ENCODE data around the gene OR8A1. TPM values are rescaled to one million over a fixed set of nuclear protein-coding genes. Genes with fewer than 3 reads are reported as not detected.

The OR8A1 gene
- total RNA-seq, 1 donor from 2014 or later: not detected

DNA sequence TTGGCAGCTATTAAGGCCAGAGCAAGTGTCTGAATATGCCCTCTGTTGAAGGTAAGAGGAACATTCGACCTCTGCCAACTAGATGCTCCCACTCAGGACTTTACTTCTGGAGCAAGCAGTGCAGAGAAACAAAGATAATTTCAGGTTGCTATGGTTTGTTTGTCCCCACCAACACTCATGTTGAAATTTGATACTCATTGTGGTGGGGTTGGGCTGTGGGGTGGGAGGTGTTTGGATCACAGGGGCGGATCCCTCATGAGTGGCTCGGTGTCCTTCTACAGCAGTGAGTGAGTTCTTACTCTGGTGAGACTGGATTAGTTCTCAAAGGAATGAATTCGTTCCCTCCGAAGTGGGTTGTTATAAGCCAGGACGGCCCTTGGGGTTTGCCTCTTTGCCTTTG, 12.0 kb downstream of the OR8A1 start:
- Histone ChIP-seq H3K36me3 (ENCODE audit: control insufficient read depth, insufficient read depth, low read length) (no peaks in the 10 kb centered on the region), H3K27me3 (ENCODE audit: control insufficient read depth, insufficient read depth, low read length) (no peaks in the 10 kb centered on the region), H3K4me3 (ENCODE audit: low read depth, low read length) (no peak overlapping the region)
- TF ChIP-seq, protein P1, sequence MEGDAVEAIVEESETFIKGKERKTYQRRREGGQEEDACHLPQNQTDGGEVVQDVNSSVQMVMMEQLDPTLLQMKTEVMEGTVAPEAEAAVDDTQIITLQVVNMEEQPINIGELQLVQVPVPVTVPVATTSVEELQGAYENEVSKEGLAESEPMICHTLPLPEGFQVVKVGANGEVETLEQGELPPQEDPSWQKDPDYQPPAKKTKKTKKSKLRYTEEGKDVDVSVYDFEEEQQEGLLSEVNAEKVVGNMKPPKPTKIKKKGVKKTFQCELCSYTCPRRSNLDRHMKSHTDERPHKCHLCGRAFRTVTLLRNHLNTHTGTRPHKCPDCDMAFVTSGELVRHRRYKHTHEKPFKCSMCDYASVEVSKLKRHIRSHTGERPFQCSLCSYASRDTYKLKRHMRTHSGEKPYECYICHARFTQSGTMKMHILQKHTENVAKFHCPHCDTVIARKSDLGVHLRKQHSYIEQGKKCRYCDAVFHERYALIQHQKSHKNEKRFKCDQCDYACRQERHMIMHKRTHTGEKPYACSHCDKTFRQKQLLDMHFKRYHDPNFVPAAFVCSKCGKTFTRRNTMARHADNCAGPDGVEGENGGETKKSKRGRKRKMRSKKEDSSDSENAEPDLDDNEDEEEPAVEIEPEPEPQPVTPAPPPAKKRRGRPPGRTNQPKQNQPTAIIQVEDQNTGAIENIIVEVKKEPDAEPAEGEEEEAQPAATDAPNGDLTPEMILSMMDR (IDR thresholded peaks at IDR 0.05; ENCODE audit: insufficient read depth, low read length, poor library complexity, severe bottlenecking): no peak
- DNase-seq (ENCODE audit: low read depth): no peak

DNA sequence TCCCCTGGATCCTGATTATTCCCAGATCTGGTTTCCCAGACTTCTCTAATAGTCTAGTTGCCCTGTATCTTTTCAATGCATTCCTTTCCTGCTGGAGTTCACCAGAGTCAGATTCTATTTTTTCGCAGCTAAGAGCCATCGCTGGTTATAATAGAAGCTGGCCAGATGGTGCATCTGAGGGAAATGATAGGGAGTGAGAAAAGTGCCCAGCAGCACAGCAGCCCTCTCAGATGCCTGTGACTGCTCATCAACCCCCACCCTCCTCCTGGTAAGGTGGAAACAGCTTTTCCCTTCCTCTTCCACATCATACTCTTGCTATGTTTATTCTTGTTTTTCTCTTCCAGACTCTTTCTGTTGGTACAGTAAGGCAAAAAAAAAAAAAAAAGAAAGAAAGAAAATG, 12.8 kb downstream of the OR8A1 start:
- DNase-seq (ENCODE audit: low read depth): no peak
- Histone ChIP-seq H3K36me3 (ENCODE audit: control insufficient read depth, insufficient read depth, low read length) (no peaks in the 10 kb centered on the region), H3K4me3 (ENCODE audit: low read depth, low read length) (no peak overlapping the region), H3K27me3 (ENCODE audit: control insufficient read depth, insufficient read depth, low read length) (no peaks in the 10 kb centered on the region)
- TF ChIP-seq, protein P1 (IDR thresholded peaks at IDR 0.05; ENCODE audit: insufficient read depth, low read length, poor library complexity, severe bottlenecking): no peak

DNA sequence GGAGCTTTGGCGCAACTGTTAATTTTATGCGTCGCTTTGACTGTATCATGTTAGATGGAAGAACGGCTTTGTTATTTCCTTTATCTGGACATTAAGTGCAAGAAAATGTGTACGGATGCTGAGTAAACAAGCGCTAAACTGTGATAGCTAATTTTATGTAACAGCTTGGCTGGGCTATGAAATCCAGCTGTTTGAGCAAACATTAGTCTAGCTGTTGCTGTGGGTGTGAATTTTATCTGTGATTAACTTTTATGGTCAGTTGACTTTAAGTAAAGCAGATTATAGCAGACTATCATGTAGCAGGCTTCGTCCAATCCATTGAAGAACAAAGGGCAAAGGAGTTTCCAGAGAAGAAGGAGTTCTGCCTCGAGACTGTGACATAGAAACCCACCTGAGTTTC, 14.0 kb downstream of the OR8A1 start:
- no peak for DNase-seq (ENCODE audit: low read depth)
- TF ChIP-seq, protein P1 (IDR thresholded peaks at IDR 0.05; ENCODE audit: insufficient read depth, low read length, poor library complexity, severe bottlenecking): no peak
- Histone ChIP-seq H3K4me3 (ENCODE audit: low read depth, low read length) (no peak overlapping the region), H3K36me3 (ENCODE audit: control insufficient read depth, insufficient read depth, low read length) (no peaks in the 10 kb centered on the region), H3K27me3 (ENCODE audit: control insufficient read depth, insufficient read depth, low read length) (no peaks in the 10 kb centered on the region)

DNA sequence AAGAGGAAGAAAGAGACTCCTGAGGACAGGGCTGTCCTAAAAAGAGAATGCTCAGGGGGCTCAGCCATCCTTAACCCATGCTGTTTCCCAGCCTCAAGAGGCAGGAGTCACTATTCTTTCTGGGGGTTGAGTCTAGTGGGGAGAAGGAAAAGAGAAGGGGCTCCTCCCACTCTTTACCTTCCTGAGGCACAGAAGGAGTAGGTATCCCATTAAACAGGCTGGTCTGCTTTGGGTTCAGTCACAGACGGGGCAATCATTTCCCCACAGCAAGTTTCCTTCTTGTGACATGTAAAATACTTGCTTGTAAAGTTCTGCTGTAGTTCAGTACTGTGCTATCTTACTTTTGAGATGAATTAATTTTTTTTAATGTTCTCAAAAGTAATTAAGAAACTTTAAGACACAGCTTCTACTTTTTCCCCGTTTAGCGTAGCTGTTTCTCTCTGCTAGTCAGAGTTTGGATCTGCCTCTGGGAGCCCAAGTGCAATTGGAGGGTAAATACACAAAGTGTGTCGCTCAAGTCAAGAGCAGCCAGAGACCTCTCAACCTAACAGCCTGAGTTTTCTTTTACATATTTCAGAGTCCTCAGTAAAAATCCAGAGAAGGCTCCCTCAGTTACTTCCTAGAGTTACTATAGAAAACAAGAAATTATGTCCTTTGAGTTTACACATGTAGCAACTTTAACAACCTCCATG, 15.0 kb downstream of the OR8A1 start:
- no peak for DNase-seq (ENCODE audit: low read depth)
- TF ChIP-seq, protein P1 (IDR thresholded peaks at IDR 0.05; ENCODE audit: insufficient read depth, low read length, poor library complexity, severe bottlenecking): no peak
- no peaks in the 10 kb centered on the region for H3K27me3 ChIP-seq (ENCODE audit: control insufficient read depth, insufficient read depth, low read length)

DNA sequence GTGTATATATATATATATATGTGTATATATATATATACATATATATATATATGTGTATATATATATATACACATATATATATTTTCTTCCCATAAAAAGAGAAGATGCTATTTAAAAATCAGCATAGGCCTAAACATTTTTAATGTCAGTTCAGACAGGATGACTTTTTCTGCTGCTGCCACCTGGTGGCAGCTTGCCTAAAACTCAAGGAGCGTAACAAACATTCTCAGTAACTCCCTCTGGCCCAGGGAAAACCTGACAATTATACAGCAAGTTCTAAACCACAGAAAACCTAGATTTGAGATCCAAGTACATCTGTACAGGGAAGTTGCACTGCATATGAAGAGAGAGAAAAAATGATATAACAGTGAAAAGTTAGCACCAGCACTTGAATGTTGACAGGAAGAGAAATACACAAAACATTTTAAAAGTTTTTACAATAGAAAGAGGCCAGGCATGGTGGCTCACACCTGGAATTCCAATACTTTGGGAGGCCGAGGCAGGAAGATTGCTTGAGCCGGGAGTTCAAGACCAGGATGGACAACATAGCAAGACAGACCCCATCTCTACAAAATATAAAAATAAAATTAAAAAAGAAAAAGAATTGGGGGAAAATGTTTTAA, 16.6 kb downstream of the OR8A1 start:
- no peaks in the 10 kb centered on the region for H3K27me3 ChIP-seq (ENCODE audit: control insufficient read depth, insufficient read depth, low read length)
- no peak for DNase-seq (ENCODE audit: low read depth)
- no peak overlapping the region for H3K4me3 ChIP-seq (ENCODE audit: low read depth, low read length)
- no peaks in the 10 kb centered on the region for H3K36me3 ChIP-seq (ENCODE audit: control insufficient read depth, insufficient read depth, low read length)
- TF ChIP-seq, protein P1 (IDR thresholded peaks at IDR 0.05; ENCODE audit: insufficient read depth, low read length, poor library complexity, severe bottlenecking): peak; percentile 61

More for the DNA sequence above, 15.0 kb downstream of the OR8A1 start:
- Histone ChIP-seq H3K4me3 (ENCODE audit: low read depth, low read length) (no peak overlapping the region), H3K36me3 (ENCODE audit: control insufficient read depth, insufficient read depth, low read length) (no peaks in the 10 kb centered on the region)

Data from kidney epithelial cell (primary cell).